ENCODE results near the gene NFU1.
"Not testable (repeated sequence)": the region's sequence is repeated elsewhere in the genome, so short reads cannot be mapped to it uniquely, and the experiment has no call there.

The NFU1 gene

DNA sequence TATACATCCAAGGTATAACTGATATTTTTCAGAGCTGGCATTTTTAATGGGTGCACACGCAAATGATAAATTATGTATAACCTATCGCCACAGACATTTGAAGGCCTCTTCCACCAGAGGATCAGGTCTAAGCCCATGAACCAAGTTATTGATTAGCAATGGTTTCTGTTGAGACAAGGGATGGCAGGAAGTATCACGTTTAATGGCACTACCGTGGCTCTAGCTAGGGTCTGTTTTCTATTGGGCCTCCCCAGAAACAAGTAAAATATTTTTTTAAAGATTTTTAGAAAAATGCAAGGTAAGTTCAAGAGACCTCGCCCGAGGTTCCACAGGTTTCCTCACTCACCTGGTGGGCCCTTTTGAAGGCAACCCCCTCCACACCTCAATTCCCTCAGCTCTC lies 50.9 kb downstream of the NFU1 start:
- DNase-seq = no peak

DNA sequence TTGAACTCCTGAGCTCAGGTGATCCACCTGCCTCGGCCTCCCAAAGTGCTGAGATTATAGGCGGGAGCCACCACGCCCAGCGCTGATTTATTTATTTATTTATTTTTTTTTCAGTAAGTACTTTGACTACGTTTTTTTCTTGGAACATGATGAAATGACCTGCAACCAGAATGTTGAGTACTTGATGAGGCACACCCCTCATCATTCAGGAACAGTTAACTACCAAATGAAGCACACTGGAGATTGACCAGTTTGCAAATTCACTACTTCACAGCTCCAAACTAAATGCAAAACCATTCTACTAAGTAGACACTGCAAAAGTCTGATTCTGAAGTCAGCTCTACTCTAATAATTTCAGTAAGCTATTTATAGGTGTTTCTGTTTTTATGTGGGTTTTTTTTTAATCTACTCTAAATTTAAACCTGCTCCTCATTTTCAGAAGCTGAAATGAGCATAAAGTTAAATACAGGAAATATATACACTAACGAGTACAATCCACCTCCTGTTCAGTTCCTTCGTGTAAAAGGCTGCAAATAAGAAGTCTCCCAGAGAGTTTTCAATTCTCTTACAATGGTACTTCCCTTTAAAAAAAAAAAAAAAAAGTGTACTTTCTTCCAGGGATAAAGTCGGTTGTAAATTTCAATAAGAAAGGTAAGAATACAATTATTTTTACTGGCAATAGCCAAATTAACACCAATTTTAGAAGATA lies 51.6 kb downstream of the NFU1 start:
- no peak for DNase-seq

DNA sequence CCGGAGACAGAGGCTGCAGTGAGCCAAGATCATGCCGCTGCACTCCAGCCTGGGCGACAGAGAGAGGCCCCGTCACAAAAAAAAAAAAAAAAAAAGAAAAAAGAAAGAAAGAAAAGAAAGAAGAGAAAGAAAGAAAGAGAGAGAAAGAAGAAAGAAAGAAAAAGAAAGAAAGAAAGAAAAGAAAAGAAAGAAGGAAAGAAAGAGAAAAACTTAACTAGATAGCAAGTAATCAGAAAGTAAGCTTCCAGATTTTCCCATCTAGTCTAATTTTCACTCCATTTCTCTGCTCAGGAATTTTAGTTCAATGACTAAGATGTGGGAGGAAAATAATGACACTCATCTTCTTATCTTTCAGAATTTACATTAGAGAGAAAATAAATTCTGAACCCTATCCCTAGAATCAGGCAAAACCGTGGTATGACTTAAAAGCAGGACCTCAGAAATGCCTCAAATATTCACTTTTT lies 52.6 kb downstream of the NFU1 start:
- no peak for DNase-seq

DNA sequence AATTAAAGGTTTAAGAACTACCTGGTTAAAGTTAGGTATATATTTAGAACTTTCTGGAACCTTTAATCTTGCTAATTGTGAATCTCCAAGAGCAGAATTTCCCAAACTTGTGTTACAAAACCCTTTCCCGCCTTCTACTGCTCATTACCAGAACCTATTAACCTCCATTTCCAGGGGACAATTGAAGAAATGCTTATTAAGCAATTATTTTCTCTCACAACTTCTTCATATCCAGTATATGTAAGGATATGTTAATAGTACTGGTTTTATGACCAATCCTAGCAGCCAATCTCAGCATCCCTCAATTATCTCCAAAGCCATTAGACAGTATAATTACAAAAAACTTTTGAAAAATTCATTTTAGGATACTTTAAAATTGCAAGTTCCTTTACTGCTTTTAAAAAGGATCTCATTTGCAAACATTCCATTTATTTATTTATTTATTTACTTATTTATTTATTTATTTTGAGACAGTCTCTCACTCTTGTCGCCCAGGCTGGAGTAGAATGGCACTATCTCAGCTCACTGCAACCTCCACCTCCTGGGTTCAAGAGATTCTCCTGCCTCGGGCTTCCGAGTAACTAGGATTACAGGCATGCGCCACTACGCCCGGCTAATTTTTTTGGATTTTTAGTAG lies 53.9 kb downstream of the NFU1 start:
- DNase-seq = no peak

DNA sequence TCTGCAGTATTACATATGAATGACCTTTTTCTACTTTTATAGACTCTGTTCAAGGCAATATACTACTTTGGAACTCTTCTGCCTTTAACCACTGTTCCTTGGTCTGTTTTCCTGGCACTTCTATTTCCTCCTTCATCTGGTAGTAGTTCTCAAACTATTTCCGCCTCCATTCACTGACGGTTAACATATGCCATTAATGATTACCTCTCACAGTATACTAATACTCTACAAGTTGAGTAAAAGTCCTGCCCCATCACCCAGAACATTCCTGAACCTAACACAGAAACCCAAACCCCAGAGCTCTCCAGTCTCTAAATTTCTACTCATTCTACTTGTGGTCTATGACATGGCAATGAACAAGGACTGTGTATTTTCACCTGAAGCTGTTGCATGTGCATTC lies 54.7 kb downstream of the NFU1 start:
- DNase-seq = no peak

DNA sequence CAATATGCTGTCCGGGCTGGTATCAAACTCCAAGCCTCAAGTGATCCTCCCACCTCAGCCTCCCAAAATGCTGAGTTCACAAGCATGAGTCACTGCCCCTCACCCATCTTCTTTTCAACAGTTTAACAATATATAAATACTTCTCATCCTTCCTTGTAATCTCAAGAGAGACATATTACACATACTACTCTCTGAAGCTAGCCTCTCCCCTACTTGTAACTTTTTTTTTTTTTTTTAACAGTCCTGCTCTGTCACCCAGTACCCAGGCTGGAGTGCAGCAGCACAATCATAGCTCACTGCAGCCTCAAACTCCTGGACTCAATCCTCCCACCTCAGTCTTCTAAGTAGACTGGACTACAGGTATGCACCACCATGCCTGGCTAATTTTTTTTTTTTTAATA lies 55.9 kb downstream of the NFU1 start:
- DNase-seq = peak; percentile 16

DNA sequence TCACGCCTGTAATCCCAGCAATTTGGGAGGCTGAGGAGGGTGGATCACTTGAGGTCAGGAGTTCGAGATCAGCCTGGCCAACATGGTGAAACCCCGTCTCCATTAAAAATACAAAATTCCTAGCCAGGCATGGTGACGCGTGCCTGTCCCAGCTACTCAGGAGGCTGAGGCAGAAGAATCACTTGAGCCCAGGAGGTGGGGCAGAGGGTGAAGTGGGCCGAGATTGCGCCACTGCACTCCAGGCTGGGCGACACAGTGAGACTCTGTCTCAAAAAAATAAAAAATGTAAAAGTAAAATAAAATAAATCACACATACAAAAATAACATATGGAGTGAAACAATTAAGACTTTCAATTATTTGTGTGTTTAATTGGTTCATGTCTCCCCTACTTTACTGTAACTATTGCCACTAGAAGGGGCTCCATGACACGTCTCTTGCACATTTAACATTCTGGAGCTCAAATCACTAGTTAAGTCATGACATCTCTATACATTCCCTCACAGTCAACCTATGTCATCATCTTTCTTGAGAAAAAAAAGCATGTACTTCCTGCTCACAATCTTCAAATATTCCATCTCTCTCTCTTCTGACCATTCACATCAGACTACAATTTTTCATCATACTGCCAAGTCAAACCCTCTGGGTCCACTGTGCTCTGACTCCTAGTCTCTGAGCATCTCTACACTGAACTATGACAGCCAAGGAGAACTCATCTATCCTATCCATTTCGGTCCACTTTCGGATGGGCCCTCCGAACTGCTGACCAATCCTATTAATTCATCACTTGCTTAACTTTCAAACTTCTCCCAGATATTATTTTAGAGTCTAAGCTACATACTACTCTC lies 56.9 kb downstream of the NFU1 start:
- no peak for DNase-seq

DNA sequence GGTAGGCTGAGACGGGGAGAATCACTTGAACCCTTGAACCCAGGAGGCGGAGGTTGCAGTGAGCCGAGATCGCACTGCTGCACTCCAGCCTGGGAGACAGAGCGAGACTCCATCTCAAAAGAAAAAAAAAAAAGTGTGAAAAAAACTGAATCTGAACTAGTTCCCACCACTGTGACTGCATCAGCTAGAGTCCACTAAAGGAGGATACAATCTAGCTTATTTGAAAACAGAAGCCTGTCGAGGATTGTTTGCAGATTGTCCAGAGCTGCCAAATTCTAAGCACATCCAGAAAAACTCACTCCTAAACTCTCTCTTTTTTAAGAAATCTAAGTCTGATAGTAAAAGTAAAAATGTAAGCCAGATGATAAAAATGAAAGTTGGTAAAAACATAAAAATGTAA lies 60.8 kb downstream of the NFU1 start:
- DNase-seq = no peak

DNA sequence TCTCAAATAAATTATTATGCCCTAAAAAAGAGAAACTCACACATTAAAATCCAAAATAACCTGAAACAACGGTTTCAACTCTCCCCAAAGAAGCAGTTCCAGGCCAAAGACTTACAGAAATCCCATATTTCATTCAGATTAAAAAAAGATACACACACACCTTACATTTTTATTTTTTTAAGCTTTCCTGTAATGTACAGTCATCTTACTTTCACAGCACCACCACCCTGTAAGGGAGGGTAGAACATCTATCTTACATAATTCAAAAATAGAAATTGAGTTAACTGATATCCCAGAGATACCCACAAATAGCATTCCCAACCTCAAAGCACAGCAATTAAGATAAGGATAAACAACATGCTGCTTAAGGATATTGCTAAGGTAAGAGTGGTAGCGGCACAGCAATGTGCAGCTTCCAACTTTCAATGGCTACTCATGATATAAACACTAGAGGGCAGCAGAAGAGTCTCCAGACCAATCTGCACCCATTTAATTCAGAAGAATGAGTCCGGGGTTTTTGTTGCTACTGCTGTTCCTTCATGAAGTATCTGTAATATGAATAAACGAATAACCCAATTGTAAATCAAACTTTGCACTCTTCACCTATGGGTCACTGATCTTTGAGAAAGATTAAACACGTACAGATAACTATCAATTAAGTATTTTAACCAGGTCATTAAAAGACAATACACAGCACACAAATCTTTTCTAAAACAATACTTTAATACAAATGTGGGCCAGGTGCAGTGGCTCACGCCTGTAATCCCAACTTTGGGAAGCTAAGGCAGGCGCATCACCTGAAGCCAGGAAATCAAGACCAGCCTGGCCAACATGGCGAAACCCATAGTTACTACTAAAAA lies 61.5 kb downstream of the NFU1 start:
- DNase-seq = no peak

DNA sequence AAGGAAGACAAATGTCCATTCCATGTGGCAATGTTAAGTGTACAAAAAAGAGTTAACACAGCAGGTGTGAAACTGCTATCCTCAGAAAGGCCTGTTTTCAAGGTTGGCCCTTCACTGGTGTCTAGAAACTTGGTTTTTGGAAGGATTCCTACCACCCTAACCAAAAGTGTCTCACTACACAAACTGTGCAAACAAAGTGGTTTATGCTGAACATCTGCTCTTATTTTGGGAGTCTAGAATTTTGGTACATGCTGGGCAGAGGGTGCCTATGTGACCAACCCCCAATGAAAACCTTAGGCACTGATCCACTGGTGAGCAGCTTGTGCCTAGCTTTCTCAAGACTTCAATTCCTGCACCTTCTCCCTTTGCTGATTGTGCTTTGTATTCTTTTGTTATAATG lies 64.5 kb downstream of the NFU1 start:
- no peak for DNase-seq

DNA sequence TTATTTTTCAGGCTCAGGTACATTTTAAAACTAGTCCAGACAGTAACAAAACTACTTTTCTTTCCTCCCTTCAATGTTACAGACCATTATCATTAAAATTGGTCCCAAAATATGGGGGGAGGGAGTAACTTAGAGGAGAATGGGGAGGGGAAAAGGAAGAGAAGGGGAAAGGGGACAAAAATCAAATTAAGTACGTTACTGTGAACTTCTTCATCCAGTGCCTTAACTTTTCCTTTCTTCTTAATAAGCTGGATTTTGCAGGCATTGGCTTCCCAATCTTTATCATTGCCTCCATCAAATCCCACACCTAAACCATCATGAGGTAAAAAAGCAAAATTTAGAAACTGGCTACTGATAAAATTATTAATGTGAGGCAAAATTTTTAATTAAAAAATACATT lies 67.4 kb downstream of the NFU1 start:
- DNase-seq = no peak

DNA sequence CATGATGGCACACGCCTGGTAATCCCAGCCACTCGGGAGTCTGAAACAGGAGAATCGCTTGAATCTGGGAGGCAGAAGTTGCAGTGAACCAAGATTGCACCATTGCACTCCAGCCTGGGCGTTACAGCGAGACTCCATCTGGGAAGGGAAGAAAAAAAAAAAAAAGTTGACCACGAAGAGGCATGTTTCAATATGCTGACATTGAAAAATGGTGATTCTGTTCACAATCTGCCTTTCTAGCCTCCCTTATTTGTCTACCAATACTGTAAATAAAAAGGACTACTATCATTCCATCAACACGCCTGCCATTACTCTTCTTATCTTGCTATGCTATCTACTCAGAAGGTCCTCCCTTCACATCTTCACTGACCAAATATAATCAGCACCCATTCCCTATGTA lies 68.6 kb downstream of the NFU1 start:
- DNase-seq = no peak

DNA sequence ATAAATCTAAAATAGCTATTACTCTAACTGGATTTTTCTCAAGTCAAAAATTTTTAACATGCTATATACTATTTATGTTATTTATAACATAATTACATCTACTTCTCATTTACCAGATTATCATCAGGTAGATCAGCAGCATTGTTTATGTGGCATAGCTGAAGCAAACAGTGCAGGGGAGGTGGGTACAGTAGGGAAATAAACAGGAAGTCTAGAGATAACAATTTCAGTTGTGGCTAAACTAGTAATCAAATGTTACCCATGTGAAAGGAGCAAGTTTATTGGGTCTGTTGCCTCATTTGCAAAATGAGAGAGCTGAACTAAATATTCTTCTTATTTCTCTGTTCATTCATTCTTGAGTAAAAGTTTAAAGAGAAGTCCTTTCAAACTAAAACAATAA lies 77.9 kb downstream of the NFU1 start:
- DNase-seq = no peak

DNA sequence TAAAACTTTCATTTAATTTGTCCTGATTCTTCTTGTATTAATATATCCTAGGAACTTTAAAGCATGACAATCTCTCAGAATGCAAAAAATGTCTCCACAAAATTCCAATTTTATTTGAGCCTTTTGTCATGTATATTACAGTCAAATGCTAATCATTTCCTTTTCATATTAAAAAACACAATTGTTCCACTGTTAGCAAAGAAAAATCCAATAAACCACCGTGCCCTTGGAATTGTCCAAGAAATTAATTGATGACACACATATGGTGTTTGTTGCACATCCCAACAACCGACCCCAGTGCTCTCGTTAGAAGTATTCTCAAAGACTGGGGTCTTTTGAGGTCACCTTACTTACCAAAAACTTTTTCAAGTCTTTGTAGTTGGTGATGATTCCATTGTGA lies 78.3 kb downstream of the NFU1 start:
- no peak for DNase-seq

DNA sequence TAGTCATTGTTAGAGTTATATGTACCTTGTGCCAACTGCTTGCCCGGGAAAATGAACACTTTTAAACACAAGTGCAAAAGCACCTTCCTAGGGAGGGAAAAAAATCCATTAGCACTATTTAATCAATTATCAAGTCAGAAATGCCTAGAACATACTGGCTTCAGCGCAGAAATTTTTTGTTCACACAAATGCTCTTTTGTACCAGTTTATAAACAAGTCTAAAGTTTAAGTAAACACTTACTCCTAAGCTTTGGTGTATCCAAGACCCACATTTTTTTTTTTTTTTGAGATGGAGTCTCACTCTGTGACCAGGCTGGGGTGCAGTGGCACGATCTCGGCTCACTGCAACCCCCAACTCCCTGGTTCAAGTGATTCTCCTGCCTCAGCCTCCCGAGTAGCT lies 80.8 kb downstream of the NFU1 start:
- no peak for DNase-seq

DNA sequence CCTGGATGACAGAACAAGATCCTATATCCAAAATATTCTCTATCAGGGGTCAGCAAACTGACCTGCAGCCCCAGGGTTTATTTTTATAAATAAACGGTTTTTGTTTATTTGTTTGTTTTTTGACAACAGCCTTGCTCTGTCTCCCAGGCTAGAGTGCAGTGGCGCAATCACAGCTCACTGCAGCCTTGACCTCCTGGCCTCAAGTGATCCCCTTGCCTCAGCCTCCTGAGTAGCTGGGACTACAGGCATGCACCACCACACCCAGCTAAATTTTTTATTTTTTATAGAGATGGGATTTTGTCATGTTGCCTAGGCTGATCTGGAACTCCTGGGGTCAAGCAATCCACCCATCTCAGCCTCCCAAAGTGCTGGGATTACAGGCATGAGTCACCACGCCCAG lies 82.3 kb downstream of the NFU1 start:
- DNase-seq = not testable (repeated sequence)

DNA sequence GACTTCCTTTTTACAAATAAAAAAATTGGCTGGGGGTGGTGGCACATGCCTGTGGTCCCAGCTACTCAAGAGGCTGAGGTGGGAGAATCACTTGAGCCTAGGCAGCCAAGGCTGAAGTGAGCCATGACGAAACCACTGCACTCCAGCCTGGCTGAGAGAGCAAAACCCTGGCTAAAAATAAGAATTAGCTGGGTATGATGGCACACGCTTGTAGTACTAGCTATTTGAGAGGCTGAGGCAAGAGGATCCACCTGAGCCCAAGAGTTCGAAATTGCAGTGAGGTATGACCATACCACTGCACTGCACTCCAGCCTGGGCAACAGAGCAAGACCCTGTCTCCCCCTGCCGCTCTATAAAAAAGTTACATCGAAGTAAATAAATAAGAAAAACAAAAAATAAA lies 83.9 kb downstream of the NFU1 start:
- no peak for DNase-seq

DNA sequence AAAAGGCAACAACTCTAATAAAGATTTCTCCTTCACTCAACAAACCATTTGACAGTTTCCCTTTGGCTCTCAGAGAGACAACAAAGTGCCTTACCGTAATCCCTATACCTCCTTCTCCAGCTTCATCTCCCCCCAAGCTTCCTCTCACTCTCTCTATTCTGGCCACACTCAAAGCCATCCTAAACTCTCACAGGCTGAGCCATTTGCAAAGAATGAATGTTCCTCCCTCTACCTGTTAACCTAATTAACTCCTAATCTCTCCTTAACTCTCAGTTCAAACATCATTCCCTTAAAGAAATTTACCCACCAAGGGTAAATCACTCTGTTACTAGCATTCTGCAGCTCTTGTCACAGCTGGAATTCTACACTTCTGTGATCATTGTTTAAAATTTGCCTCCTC lies 88.5 kb downstream of the NFU1 start:
- DNase-seq = no peak

Measured in activated naive CD4-positive, alpha-beta T cell treated with anti-CD3 and anti-CD28 coated beads, Interleukin-2, amount 50 U/mL, for 16 hours (primary cell).